Measurements from ENCODE around the gene ZNF546. TPM values are rescaled to one million over a fixed set of nuclear protein-coding genes. Genes with fewer than 3 reads are reported as not detected.
"Not testable (repeated sequence)": the region's sequence is repeated elsewhere in the genome, so short reads cannot be mapped to it uniquely, and the experiment has no call there.

ZNF546 gene
- 0.97 and 1.8 TPM in 2 replicates for total RNA-seq (2014; rRNA removed; shearing (Covaris generic))
- 1.4 and 2.3 TPM in 2 replicates for polyA plus RNA-seq (2015; cell fraction: cytosol; rRNA removed)
- 5.2 and 8.0 TPM in 2 replicates for polyA plus RNA-seq (2015; cell fraction: nucleus; rRNA removed)

- peak; percentile 91 for DNase-seq (ENCODE audit: low read depth)
These were observed at the start of gene ZNF546 for GRCh38 chr19:39996811-39997637. TSS of gene ZNF546 (plus strand) at chr19:39997060. CDS start at chr19:39998327, 1,267 bp downstream.

- no peak for DNase-seq (ENCODE audit: low read depth)
These were observed 47.7 kb upstream of the ZNF546 start for GRCh38 chr19:39949026-39949747.

- no peak for DNase-seq (ENCODE audit: low read depth)
These were observed 45.7 kb upstream of the ZNF546 start for GRCh38 chr19:39951065-39951650.

- peak; percentile 70 for DNase-seq (ENCODE audit: low read depth)
These were observed 45.2 kb upstream of the ZNF546 start for GRCh38 chr19:39951686-39952085.

- DNase-seq (ENCODE audit: low read depth) = no peak
These were observed 42.9 kb upstream of the ZNF546 start for GRCh38 chr19:39953915-39954314.

- DNase-seq (ENCODE audit: low read depth) = not testable (repeated sequence)
These were observed 39.0 kb upstream of the ZNF546 start for GRCh38 chr19:39957886-39958285.

GRCh38 chr19:39958942-39959341 is 37.9 kb upstream of the ZNF546 start:
- DNase-seq (ENCODE audit: low read depth) = not testable (repeated sequence)

GRCh38 chr19:39959407-39959806 is 37.5 kb upstream of the ZNF546 start:
- DNase-seq (ENCODE audit: low read depth) = not testable (repeated sequence)

GRCh38 chr19:39963898-39964297 is 33.0 kb upstream of the ZNF546 start:
- no peak for DNase-seq (ENCODE audit: low read depth)

- DNase-seq (ENCODE audit: low read depth) = no peak
These were observed 30.2 kb upstream of the ZNF546 start for GRCh38 chr19:39966617-39967016.

- DNase-seq (ENCODE audit: low read depth) = no peak
These were observed 29.3 kb upstream of the ZNF546 start for GRCh38 chr19:39967561-39967960.

- no peak for DNase-seq (ENCODE audit: low read depth)
These were observed 28.1 kb upstream of the ZNF546 start for GRCh38 chr19:39968789-39969188.

- DNase-seq (ENCODE audit: low read depth) = no peak
These were observed 27.6 kb upstream of the ZNF546 start for GRCh38 chr19:39969266-39969665.

GRCh38 chr19:39969681-39970424 is 27.0 kb upstream of the ZNF546 start:
- no peak for DNase-seq (ENCODE audit: low read depth)

- DNase-seq (ENCODE audit: low read depth) = no peak
These were observed 26.5 kb upstream of the ZNF546 start for GRCh38 chr19:39970425-39970674.

GRCh38 chr19:39970675-39971379 is 26.0 kb upstream of the ZNF546 start, which contains the start of gene PSMC4:
TSS of gene PSMC4 (plus strand) at chr19:39971165. CDS start at chr19:39971203, 38 bp downstream.
- peak; percentile 99 for DNase-seq (ENCODE audit: low read depth)

- no peak for DNase-seq (ENCODE audit: low read depth)
These were observed 25.4 kb upstream of the ZNF546 start for GRCh38 chr19:39971380-39972035.

- no peak for DNase-seq (ENCODE audit: low read depth)
These were observed 22.3 kb upstream of the ZNF546 start for GRCh38 chr19:39974377-39975155.

- DNase-seq (ENCODE audit: low read depth) = no peak
These were observed 14.0 kb upstream of the ZNF546 start for GRCh38 chr19:39982883-39983282.
